Renal cortical epithelial cell (primary cell): Measurements from ENCODE around the gene TRPM6. TPM values are rescaled to one million over a fixed set of nuclear protein-coding genes. Genes with fewer than 3 reads are reported as not detected.
"Not testable (repeated sequence)": the region's sequence is repeated elsewhere in the genome, so short reads cannot be mapped to it uniquely, and the experiment has no call there.

Experiments used
- DNase-seq: peaks from one replicate; pipeline ENCODE4 v3.0.0-alpha.2; 2011; ENCODE audit warnings: low read depth
- total RNA-seq: library from RNA; depleted of rRNA; stranded (reverse); fragments of >200 nt; gene quantifications from 2 replicates; pipeline ENCODE4 v1.2.3, GENCODE V29; 2014

The TRPM6 gene
- total RNA-seq: 0.15 and 0.17 TPM in 2 replicates

- peak; percentile 56 for DNase-seq
Observed at GRCh38 chr9:74887041-74887980, at the start of gene TRPM6. Gene TRPM6 (minus strand): TSS chr9:74887921. CDS start chr9:74887856, 65 bp downstream.

- DNase-seq: no peak
Observed at GRCh38 chr9:74935008-74935407, 47.3 kb upstream of the TRPM6 start.

DNA sequence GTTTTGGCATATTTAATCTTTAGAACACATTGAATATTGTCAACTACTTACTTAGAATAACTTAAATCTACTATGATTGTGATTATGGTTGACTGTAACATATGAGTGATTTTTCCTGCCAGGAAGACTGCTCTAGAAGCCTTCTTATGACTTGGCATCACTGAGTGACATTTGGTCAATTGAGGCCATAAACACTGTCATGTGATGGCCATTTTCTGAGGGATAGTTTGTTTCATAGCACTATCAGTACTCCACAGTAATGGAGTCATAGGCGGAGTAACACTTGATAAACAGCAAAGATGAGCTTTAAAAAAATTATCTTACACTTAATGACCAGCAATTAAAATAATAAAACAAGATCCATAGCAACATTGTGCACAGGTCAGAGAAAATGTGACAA is 34.0 kb upstream of the TRPM6 start:
- no peak for DNase-seq

- DNase-seq: peak; percentile 4
Observed at GRCh38 chr9:74920944-74921626, 33.4 kb upstream of the TRPM6 start.

DNA sequence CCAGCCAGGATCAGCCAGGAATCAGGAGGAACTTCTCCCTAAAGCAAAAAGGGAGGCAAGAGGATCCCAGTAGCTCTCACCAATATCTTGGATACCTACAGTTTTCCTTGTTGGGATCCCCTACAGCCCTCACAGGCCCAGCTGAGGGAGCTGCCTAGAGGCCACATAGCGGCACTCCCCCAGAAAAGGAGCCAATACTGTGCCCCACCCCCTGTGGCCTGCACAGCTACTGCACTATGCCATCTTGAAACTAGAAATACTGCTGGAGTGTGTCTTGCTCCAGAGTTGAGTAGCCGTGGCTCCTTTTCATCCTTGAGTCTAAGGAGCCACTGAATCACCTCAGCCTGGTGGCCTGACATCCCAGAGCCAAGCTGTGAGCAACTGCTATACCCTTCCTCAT is 22.3 kb upstream of the TRPM6 start:
- DNase-seq: no peak

DNA sequence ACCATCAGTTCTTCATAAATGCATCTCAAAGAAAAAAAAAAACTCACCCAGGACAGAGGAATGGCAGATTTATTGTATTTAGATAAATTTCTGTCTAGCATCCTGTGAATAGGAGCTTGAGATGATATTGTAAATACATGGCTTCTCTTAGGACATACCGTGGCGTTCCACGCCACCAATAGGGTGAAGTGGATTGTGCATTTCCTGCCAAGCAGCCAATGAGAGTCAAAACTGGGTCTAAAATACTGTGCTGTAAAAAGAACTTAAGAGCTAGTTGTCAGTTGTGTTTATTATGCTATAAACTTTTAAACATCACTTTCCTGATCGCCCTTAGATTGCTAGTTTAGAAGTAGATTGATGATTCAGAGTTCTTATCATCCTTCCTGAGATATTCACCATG is 20.9 kb upstream of the TRPM6 start:
- DNase-seq: no peak

- no peak for DNase-seq
Observed at GRCh38 chr9:74907085-74907484, 19.4 kb upstream of the TRPM6 start.

DNA sequence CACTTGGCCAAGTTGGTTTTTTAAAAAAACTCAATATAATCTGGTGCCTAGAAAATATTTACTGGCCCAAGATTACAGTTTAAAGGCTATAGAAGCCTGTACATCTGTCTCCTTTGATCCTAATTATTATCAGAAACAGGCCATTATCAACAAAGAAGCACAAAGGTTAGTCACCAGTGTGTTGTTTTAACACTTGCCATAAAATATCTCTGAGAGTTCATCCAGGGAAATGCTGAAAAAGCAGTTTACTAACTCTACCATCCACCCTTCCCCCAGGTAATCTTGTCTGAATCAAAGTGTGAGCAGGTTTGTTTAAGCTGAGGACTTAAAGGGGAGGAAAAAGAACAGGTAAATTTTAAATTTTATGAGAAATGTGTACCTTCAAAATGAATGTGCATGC is 13.3 kb upstream of the TRPM6 start:
- no peak for DNase-seq

DNA sequence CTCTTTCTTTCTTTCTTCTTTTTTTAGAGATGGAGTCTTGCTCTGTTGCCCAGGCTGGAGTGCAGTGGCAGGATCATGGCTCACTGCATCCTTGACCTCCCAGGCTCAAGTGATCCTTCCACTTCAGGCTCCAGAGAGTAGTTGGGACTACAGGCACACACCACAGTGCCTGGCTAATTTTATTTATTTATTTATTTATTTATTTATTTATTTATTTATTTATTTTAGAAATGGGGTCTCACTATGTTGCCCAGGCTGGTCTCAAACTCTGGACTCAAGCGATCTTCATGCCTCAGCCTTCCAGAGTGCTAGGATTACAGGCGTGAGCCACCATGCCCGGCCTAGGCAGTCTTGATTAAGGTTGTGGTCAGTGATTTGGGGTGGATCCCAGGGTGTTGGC is 728 bp upstream of the TRPM6 start:
- not testable (repeated sequence) for DNase-seq

DNA sequence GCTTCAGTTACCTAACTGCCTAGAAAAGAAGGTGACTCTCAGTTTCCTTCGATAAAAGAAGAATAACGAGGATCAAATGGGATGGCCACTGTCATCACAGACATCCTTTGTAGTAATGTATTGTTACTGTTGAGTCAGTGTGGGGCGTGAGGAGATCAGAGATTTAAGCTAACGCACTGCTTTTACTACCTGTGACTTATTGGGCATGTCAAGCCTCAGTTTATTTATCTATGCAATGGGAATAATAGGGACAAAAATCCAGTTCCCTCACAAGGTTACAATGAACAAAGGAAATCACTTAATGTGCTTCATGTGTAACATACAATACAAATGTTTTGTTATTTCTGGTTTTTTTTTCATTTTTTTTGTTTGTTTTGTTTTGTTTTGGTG is 255 bp upstream of the TRPM6 start:
- DNase-seq: no peak

GRCh38 chr9:74876382-74876949 is 11.3 kb downstream of the TRPM6 start:
- DNase-seq: no peak

- no peak for DNase-seq
Observed at GRCh38 chr9:74875656-74876055, 12.1 kb downstream of the TRPM6 start.

- no peak for DNase-seq
Observed at GRCh38 chr9:74874220-74874619, 13.5 kb downstream of the TRPM6 start.

DNA sequence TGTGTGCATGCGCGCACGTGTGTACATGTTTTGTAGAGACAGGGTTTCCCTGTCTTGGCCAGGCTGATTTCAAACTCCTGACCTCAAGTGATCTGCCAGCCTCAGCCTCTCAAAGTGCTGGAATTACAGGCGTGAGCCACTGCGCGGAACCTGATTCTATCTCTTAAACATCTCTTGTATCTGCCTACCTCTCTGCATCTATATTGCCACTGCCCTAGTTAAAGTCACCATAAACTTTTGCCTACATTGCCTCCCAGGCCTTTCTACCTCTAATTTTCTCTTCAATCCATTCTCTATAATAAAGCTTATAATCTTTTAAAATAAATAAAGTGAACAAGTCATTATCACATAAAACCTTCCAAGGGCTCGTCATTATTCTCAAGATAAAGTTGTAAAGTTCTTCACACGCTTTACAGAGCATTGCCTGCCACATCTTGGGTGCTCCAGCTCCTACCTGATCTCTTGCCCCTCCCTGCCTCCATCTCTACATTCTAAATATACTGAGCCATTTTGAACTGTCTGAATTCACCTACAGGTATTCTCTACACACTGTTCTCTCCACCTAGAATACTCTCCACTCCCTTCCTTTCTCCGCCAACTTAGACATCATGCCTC is 15.0 kb downstream of the TRPM6 start:
- DNase-seq: no peak

DNA sequence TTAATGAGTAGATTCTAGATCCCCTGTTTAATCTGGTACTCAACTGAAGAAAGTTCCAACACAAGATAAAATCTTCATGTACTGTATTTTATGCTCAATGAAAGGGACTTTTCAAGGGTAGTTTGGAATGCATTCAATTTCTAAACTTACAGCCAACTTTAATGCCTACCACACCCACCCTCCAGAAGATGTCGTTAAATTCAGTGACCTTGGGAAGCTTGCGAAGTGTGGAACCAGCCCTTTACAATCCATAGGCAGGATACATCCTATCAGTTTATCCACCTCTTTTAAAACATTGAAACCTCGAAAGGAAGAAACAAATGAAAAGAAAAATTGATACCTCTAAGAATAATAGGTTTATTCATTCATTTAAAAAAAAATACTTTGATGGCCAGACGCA is 20.2 kb downstream of the TRPM6 start:
- no peak for DNase-seq

DNA sequence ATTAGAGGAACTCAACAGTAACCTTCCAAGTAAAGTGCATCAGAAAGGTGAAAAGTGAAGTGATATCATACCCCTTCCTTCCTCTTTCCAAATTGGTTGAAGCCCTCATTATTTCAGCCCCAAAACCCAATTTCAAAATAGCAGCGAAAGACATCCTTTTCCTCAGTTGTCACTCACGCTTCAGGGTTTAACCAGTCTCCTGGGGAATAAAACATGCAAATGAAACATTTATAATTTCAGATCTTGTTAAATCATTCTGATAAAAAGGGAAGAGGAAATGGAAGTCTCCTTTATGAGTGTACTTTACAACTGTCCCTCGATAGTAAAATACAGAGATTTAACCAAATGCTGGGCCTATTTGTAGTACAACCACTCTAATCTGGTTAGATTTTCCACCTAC is 22.5 kb downstream of the TRPM6 start:
- DNase-seq: no peak

- DNase-seq: no peak
Observed at GRCh38 chr9:74861773-74862474, 25.8 kb downstream of the TRPM6 start.

GRCh38 chr9:74861071-74861470 is 26.6 kb downstream of the TRPM6 start:
- DNase-seq: no peak

GRCh38 chr9:74860247-74860646 is 27.5 kb downstream of the TRPM6 start:
- DNase-seq: not testable (repeated sequence)

DNA sequence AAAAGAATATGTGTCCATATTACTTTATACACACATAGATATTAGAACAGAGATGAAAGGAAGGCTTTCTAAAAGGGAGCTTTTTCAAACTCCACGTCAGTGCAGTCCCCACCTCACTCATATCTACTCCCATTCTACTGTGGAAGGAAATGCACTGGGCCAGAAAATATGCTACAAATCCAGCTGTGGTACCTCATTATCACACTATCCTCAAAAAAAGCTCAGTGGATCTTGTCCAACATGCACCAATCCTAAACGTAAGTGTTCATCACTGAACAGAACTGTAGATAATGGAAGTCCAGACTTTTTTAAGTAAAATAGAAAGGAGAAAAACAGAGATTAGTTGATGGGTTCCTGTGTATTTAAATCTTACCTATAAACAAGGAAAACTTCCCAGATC is 27.9 kb downstream of the TRPM6 start:
- DNase-seq: no peak

DNA sequence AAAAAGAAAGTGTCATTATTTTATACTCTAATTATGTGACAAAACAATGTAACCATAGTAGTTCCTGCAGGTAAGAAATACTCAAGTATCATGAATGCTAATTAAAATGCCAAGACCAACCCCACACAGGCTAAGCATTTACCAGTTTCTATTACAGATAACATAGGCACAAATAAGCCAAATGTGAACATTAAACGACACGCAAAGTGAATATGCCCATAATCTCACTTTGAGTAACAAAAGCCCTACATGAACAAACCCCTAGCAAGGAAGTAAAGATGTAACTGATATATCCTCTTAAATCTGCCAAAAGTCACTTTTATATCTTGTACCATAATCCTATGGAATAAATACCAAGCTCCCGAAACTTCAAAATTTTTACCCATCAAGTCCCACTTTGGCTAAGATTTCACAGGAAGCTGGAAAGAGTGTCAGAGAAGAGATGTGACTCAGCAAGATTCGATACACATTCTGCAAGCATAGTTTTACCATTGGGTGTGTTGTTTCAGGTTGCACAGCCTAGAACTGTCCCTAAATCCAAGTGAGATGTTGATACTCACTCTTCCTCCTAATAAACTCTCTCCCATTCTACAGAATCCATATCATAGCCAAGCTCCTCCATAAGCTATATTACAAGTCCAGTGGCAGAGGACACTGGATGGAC is 28.8 kb downstream of the TRPM6 start:
- no peak for DNase-seq
